ENCODE data around the gene RAPGEF6.

- TF ChIP-seq CTCF (conservative IDR thresholded peaks at IDR 0.05 in 1 of 2, IDR thresholded peaks at IDR 0.05 in 1 of 2; ENCODE audit: extremely low read depth in 1 of 2, insufficient read depth in 1 of 2, low read depth in 1 of 2, low read length in 2 of 2), result no peak
- no peak for TF ChIP-seq EZH2 (IDR thresholded peaks at IDR 0.05; ENCODE audit: borderline replicate concordance, low read length)
These were observed 193.8 kb downstream of the RAPGEF6 start for GRCh38 chr5:131441184-131441583.
